IMR-90 (cell line): ENCODE results near the gene TRIM32. TPM values are rescaled to one million over a fixed set of nuclear protein-coding genes. Genes with fewer than 3 reads are reported as not detected.
A peak's percentile ranks its signal among the peaks of the same experiment; 100 is the strongest.

Experiments used
- ATAC-seq: fragments of 200-7000 bp; cut with Tn5 transposase; 2 replicates; pipeline ENCODE4 v1.9.1; 2020; ENCODE audit warnings: low read depth, mild to moderate bottlenecking, moderate library complexity
- BruUV-seq: library from RNA; stranded (reverse); fragments of 400-500 nt; replicated peaks from 2 replicates; lab custom pipeline; 2021; lab: Mats Ljungman, UMichigan
- CTCF ChIA-PET: fragments of 300-600 bp; formaldehyde crosslinking; extraction: SDS; loops from one replicate; lab custom pipeline; 2021; ENCODE audit warnings: antibody characterized with exemption; lab: Yijun Ruan, JAX
- POLR2A ChIA-PET: fragments of 300-600 bp; sonication (Branson Sonifier 250); formaldehyde crosslinking; loops from one replicate; lab custom pipeline; 2022; ENCODE audit warnings: antibody characterized with exemption; ENCODE audit not compliant: unreplicated experiment; lab: Charles Lee
- DNase-seq: peaks from one replicate; pipeline ENCODE4 v3.0.0; 2013
- H2AFZ ChIP-seq: replicated peaks from 2 replicates; pipeline ENCODE3; 2013; ENCODE audit warnings: low read length, mild to moderate bottlenecking; ENCODE audit not compliant: poor library complexity
- H2AK5ac ChIP-seq: 2 replicates; pipeline ENCODE4 v1.6.1; 2013; ENCODE audit warnings: low read depth, low read length, inconsistent platforms
- H2AK9ac ChIP-seq: replicated peaks from 2 replicates; pipeline ENCODE3; 2013; ENCODE audit warnings: mild to moderate bottlenecking, low read depth, low read length, moderate library complexity; ENCODE audit not compliant: poor library complexity
- H2BK120ac ChIP-seq: 2 replicates; pipeline ENCODE4 v1.6.1; 2013; ENCODE audit warnings: low read depth, low read length, inconsistent platforms
- H2BK15ac ChIP-seq: 3 replicates; pipeline ENCODE4 v1.6.1; 2013; ENCODE audit warnings: low read depth, low read length, inconsistent platforms
- H2BK20ac ChIP-seq: 2 replicates; pipeline ENCODE4 v1.6.1; 2013; ENCODE audit warnings: low read depth, mild to moderate bottlenecking, inconsistent platforms, low read length, moderate library complexity
- H2BK5ac ChIP-seq: 2 replicates; pipeline ENCODE4 v1.6.1; 2013; ENCODE audit warnings: mild to moderate bottlenecking, low read depth, low read length, inconsistent platforms; ENCODE audit not compliant: poor library complexity, severe bottlenecking
- H3K14ac ChIP-seq: replicated peaks from 2 replicates; pipeline ENCODE4 v1.6.1; 2013; ENCODE audit warnings: low read depth, low read length, inconsistent platforms
- H3K18ac ChIP-seq: 2 replicates; pipeline ENCODE4 v1.6.1; 2013; ENCODE audit warnings: low read depth, low read length, control low read depth
- H3K23ac ChIP-seq: 2 replicates; pipeline ENCODE4 v1.6.1; 2013; ENCODE audit warnings: low read depth, low read length, inconsistent platforms
- H3K27ac ChIP-seq: 2 replicates; pipeline ENCODE4 v1.5.1; 2013; ENCODE audit warnings: mild to moderate bottlenecking, control low read depth, low read length; ENCODE audit not compliant: insufficient read depth
- H3K27me3 ChIP-seq: 2 replicates; pipeline ENCODE4 v1.6.1; 2013; ENCODE audit warnings: low read length; ENCODE audit not compliant: control insufficient read depth, insufficient read depth
- H3K36me3 ChIP-seq: 2 replicates; pipeline ENCODE4 v1.6.1; 2013; ENCODE audit warnings: low read length, mixed read lengths; ENCODE audit not compliant: control insufficient read depth, insufficient read depth
- H3K4ac ChIP-seq: 2 replicates; pipeline ENCODE4 v1.6.1; 2013; ENCODE audit warnings: low read depth, low read length, inconsistent platforms
- H3K4me1 ChIP-seq: 2 replicates; pipeline ENCODE4 v1.6.1; 2013; ENCODE audit warnings: low read length, mixed read lengths; ENCODE audit not compliant: control insufficient read depth, insufficient read depth
- H3K4me2 ChIP-seq: 2 replicates; pipeline ENCODE4 v1.6.1; 2013; ENCODE audit warnings: low read depth, mild to moderate bottlenecking, control low read depth, low read length, moderate library complexity
- H3K4me3 ChIP-seq: 2 replicates; pipeline ENCODE4 v1.5.1; 2013; ENCODE audit warnings: low read depth, mild to moderate bottlenecking, control low read depth, low read length, moderate library complexity; ENCODE audit not compliant: insufficient read depth
- H3K56ac ChIP-seq: 2 replicates; pipeline ENCODE4 v1.6.1; 2013; ENCODE audit warnings: low read length, inconsistent platforms; ENCODE audit not compliant: insufficient read depth; ENCODE audit errors: extremely low read depth
- H3K79me1 ChIP-seq, 2 experiments: 2 replicates each; pipeline ENCODE4 v1.6.1; 2013; ENCODE audit warnings: low read length in 2 of 2, inconsistent platforms in 1 of 2, low read depth in 1 of 2
- H3K9ac ChIP-seq: 2 replicates; pipeline ENCODE4 v1.6.1; 2013; ENCODE audit warnings: low read depth, low read length, control low read depth
- H3K9me1 ChIP-seq: 2 replicates; pipeline ENCODE4 v1.6.1; 2013; ENCODE audit warnings: low read length, inconsistent platforms; ENCODE audit not compliant: insufficient read depth
- H3K9me3 ChIP-seq: 2 replicates; pipeline ENCODE4 v1.6.1; 2013; ENCODE audit warnings: low read length; ENCODE audit not compliant: control insufficient read depth, insufficient read depth
- H4K20me1 ChIP-seq: 2 replicates; pipeline ENCODE4 v1.6.1; 2013; ENCODE audit warnings: low read length, inconsistent platforms; ENCODE audit not compliant: insufficient read depth
- H4K5ac ChIP-seq: 2 replicates; pipeline ENCODE4 v1.6.1; 2013; ENCODE audit warnings: mild to moderate bottlenecking, low read depth, low read length, control low read depth
- H4K8ac ChIP-seq, 2 experiments: 2 replicates each; pipeline ENCODE4 v1.6.1; 2013; ENCODE audit warnings: low read depth in 2 of 2, low read length in 2 of 2, control low read depth in 1 of 2, inconsistent platforms in 1 of 2
- H4K91ac ChIP-seq: 2 replicates; pipeline ENCODE4 v1.6.1; 2013; ENCODE audit warnings: low read depth, low read length, inconsistent platforms; ENCODE audit not compliant: insufficient read depth
- MAFK ChIP-seq: IDR thresholded peaks from 2 replicates; pipeline ENCODE4 v1.6.1; 2012; ENCODE audit warnings: low read depth, low read length, improper control_type of control experiment
- NFE2L2 ChIP-seq: fragments of 150-350 bp; IDR thresholded peaks from 2 replicates; pipeline ENCODE4 v1.6.1; 2016; ENCODE audit warnings: low read depth, mild to moderate bottlenecking, low read length
- RAD21 ChIP-seq: IDR thresholded peaks from 2 replicates; pipeline ENCODE4 v1.6.1; 2012; ENCODE audit warnings: low read length, improper control_type of control experiment
- dilution Hi-C: fragments of 300-500 bp; cut with HindIII; formaldehyde crosslinking; loops from one replicate; pipeline ENCODE4 v1.14.3; 2018; ENCODE audit warnings: low sequenced_read_pairs; ENCODE audit not compliant: unreplicated experiment
- in situ Hi-C: fragments of 300-500 bp; cut with MboI; formaldehyde crosslinking; loops from 3 replicates; pipeline ENCODE4 v1.14.3; 2019; ENCODE audit warnings: low sequenced_read_pairs, inconsistent platforms, mixed read lengths
- intact Hi-C: fragments of 100-400 bp; cut with micrococcal nuclease; formaldehyde crosslinking; loops from 2 replicates; pipeline ENCODE4 v1.10.0; 2022
- polyA plus RNA-seq, 3 experiments: library from polyadenylated mRNA; depleted of rRNA; stranded (reverse); fragments of >200 nt; gene quantifications; 2 replicates each; pipeline ENCODE4 v1.2.3, GENCODE V29; 2012; ENCODE audit warnings: low replicate concordance in 1 of 3
- total RNA-seq: library from RNA; depleted of rRNA; stranded (reverse); fragments of >200 nt; gene quantifications from 2 replicates; pipeline ENCODE4 v1.2.3, GENCODE V29; 2012

TRIM32 gene
- total and polyA plus RNA-seq, 2 of the 4 experiments (the other 2 are of a cell fraction): 12.8 to 31.0 TPM

- H3K14ac ChIP-seq: peak overlapping the region; percentile 98
- no peak overlapping the region for H3K56ac ChIP-seq
- H3K36me3 ChIP-seq: no peaks in the 10 kb centered on the region
- peak overlapping the region; percentile 58 to 96; a peak in 2 of 4 replicates for H4K8ac ChIP-seq
- H3K23ac ChIP-seq: peak overlapping the region; percentile 99
- H2BK5ac ChIP-seq: no peak overlapping the region
- H2AK5ac ChIP-seq: peak overlapping the region; percentile 47
- no peaks in the 10 kb centered on the region for H3K27me3 ChIP-seq
- 0 out of 3 replicates have a peak overlapping the region, but pooled peaks have one; percentile 77 for H2BK15ac ChIP-seq
- DNase-seq (peak; percentile 29), ATAC-seq (no peak)
- peak overlapping the region; percentile 83; the same call in 1 of the 2 replicates for H2BK120ac ChIP-seq
- H3K9me3 ChIP-seq: no peaks in the 10 kb centered on the region
- peak overlapping the region; percentile 94 for H3K4ac ChIP-seq
- H3K27ac ChIP-seq: no peak overlapping the region
- H3K9me1 ChIP-seq: peaks cover 17% of the 10 kb centered on the region
- H3K79me1 ChIP-seq: peaks cover 31 to 47% of the 10 kb centered on the region in 2 experiments; a peak in 3 of 4 replicates
- dilution Hi-C loops: no loop called here
- peak overlapping the region; percentile 94 for H3K4me2 ChIP-seq
- peaks cover 13% of the 10 kb centered on the region for H3K4me1 ChIP-seq
- peak overlapping the region; percentile 95 for H2AK9ac ChIP-seq
- in situ Hi-C loops: no loop called here
- no peak overlapping the region for H3K18ac ChIP-seq
- peak overlapping the region; percentile 90; the same call in 1 of the 2 replicates for H4K5ac ChIP-seq
- no peak overlapping the region for H2BK20ac ChIP-seq
- CTCF ChIA-PET: interaction anchor here (0.5 kb wide), 1 partner anchor 25 kb away, joined by 4 read pairs; no protein-coding TSS in a partner anchor
- intact Hi-C loops: no loop called here
- TF ChIP-seq NFE2L2 (no peak), MAFK (no peak), RAD21 (no peak)
- BruUV-seq: no TSS peak
- H3K4me3 ChIP-seq: no peak overlapping the region
- peaks cover 29% of the 10 kb centered on the region; the same call in 1 of the 2 replicates for H4K20me1 ChIP-seq
- peak overlapping the region; percentile 80; the same call in 1 of the 2 replicates for H4K91ac ChIP-seq
- POLR2A ChIA-PET: no interaction called here
- H2AFZ ChIP-seq: peak overlapping the region; percentile 97
- peak overlapping the region; percentile 97; the same call in 1 of the 2 replicates for H3K9ac ChIP-seq
Measured at GRCh38 chr9:116686135-116686534, 970 bp upstream of the TRIM32 start.
